Bladder microvascular endothelial cell (primary cell): ENCODE measurements around the gene EDA. TPM values are rescaled to one million over a fixed set of nuclear protein-coding genes. Genes with fewer than 3 reads are reported as not detected.

Source experiments
- total RNA-seq: library from RNA; depleted of rRNA; stranded (reverse); fragments of >200 nt; gene quantifications from 2 replicates; pipeline ENCODE4 v1.2.3, GENCODE V29; 2014

The EDA gene
- 0.49 and 0.94 TPM in 2 replicates for total RNA-seq

DNA sequence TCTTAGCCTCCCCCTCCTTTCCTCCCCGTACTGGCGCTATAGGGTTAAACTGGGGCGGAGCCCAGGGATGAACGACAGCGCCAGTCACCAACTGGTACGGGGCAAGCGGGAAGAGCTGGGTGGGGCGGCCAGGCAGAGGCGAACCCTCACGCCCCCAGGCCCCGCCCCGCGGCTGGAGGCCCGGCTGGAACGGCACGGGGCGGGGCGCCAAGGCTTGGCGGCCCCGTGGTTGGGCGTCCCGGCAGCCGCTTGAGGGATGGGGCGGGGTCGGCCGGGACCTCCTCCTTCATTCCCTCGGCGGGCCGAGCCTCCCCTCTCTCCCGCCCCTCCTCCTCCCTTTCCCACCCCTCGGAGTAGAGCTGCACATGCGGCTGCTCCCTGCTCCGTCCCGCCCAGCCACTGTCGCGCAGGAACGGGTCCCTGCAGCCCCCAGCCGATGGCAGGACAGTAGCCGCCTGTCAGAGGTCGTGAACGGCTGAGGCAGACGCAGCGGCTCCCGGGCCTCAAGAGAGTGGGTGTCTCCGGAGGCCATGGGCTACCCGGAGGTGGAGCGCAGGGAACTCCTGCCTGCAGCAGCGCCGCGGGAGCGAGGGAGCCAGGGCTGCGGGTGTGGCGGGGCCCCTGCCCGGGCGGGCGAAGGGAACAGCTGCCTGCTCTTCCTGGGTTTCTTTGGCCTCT lies at the start of gene EDA:
Gene EDA (plus strand): TSS at position 335 of the 678 bp plus-strand sequence.

GRCh38 chrX:70049925-70050324 lies 434.0 kb downstream of the EDA start, which contains the start of gene AWAT2:
Gene AWAT2, minus strand, starts transcription at chrX:70049938. Its CDS starts 6 bp downstream, at chrX:70049932.

DNA sequence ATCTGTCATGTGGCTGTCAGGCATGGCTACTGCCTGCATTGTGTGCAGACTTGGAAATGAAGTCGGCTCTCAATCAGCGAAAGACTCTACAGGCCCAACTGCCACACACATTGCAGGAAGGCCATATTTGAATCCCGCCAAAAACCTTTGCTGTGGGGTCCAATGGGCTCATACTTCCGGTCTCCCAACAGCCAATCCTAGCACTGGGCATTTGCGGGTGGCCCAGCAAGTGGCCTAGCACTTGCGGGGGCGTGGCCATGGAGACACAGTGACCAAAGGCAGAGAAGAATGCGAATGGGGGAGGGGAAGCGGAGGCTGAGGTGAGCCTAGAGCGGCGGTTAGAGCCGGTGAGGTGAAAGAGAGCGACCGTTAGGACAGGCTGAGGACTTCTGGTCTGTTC lies 446.2 kb downstream of the EDA start, which contains the start of gene OTUD6A:
Gene OTUD6A (plus strand): TSS at position 382 of the 400 bp plus-strand sequence. CDS start 68 bp downstream, outside the sequence.

Other genes starting within 250 kb of the EDA start
- 0.19 TPM in 1 of 2 replicates, not detected in the other for gene NALF2, start 111.8 kb upstream of the EDA start, total RNA-seq